Right lobe of liver (tissue), 6 donors: ENCODE results near the gene WAC. TPM values are rescaled to one million over a fixed set of nuclear protein-coding genes. Genes with fewer than 3 reads are reported as not detected.
"Not testable (repeated sequence)": the region's sequence is repeated elsewhere in the genome, so short reads cannot be mapped to it uniquely, and the experiment has no call there.

Experiments
- ATAC-seq, 4 donors: fragments of 200-7000 bp; cut with Tn5 transposase; one replicate each; pipeline ENCODE4 v1.9.1; 2020; ENCODE audit warnings: mild to moderate bottlenecking in 4 of 4, moderate library complexity in 4 of 4
- DNase-seq, 3 donors: peaks; one replicate each; pipeline ENCODE4 v3.0.0-alpha.2; 2020
- H3K27ac ChIP-seq, 3 donors: fragments of 200-600 bp; one replicate each; pipeline ENCODE4 v1.8.0; 2022
- H3K27me3 ChIP-seq, 2 donors: fragments of 200-600 bp; one replicate each; pipeline ENCODE4 v1.8.0; 2022
- H3K36me3 ChIP-seq, 4 donors: fragments of 200-600 bp; sonication (generic) in 1 of 4; one replicate each; pipeline versions ENCODE4 v1.5.1 to v1.8.0; 2017 to 2022; ENCODE audit warnings: control low read depth in 1 of 4
- H3K4me1 ChIP-seq, 4 donors: fragments of 200-600 bp; sonication (generic) in 1 of 4; one replicate each; pipeline versions ENCODE4 v1.5.1 to v1.8.0; 2017 to 2022; ENCODE audit warnings: control low read depth in 1 of 4
- H3K4me3 ChIP-seq, 3 donors: fragments of 200-600 bp; one replicate each; pipeline ENCODE4 v1.8.0; 2022
- H3K9me3 ChIP-seq, 4 donors: fragments of 200-600 bp; sonication (generic) in 1 of 4; one replicate each; pipeline versions ENCODE4 v1.5.1 to v1.8.0; 2017 to 2022; ENCODE audit warnings: control low read depth in 1 of 4
- POLR2A ChIP-seq: fragments of 450-650 bp; IDR thresholded peaks from one replicate; pipeline ENCODE4 v1.6.1; 2017; ENCODE audit warnings: antibody characterized with exemption, mild to moderate bottlenecking
- WGBS: methylation state at CpG from one replicate; pipeline ENCODE4 v1.1.6; 2018; ENCODE audit warnings: low coverage, low lambda C conversion rate; ENCODE audit not compliant: insufficient coverage; ENCODE audit errors: missing lambda C conversion rate; 5-methylcytosine and 5-hydroxymethylcytosine counted together
- intact Hi-C, 2 donors: fragments of 100-400 bp; cut with DNase I; formaldehyde crosslinking; loops; one replicate each; pipeline versions ENCODE4 v1.11.2 to v1.14.1; 2022
- total RNA-seq, 6 experiments: library from RNA; depleted of rRNA in 2 of 6; stranded (reverse); fragments of >200 nt in 2 of 6; fragmentation: NEBNext Ultra II Directional in 3 of 6; extraction: Animal tissue kit (Norgen Biotek cat#: 25700) in 3 of 6; gene quantifications; one replicate each; pipeline versions ENCODE4 v1.1.0 to v1.2.4, GENCODE V29; 2016 to 2023
- TF ChIP-seq, protein P1 (sequence below), 4 donors: fragments of 200-600 bp in 3 of 4; fragments of 450-650 bp in 1 of 4; IDR thresholded peaks; one replicate each; pipeline versions ENCODE4 v1.5.1 to v1.8.0; 2016 to 2022; ENCODE audit warnings: antibody characterized with exemption in 4 of 4, mild to moderate bottlenecking in 2 of 4
- donor health status: DM: no; HTN: yes; CAD: no.
- donor health status: DM: no; HTN: no; CAD: no.
- donor health status: DM: no; HTN: no; CAD: no.
- donor health status: DM: no; HTN: yes; CAD: no.
- donor health status: DM: no; HTN: yes; CAD: no.

WAC gene
- total RNA-seq, 6 experiments from 2014 or later: 34.3 to 52.4 (median 48.9) TPM

DNA sequence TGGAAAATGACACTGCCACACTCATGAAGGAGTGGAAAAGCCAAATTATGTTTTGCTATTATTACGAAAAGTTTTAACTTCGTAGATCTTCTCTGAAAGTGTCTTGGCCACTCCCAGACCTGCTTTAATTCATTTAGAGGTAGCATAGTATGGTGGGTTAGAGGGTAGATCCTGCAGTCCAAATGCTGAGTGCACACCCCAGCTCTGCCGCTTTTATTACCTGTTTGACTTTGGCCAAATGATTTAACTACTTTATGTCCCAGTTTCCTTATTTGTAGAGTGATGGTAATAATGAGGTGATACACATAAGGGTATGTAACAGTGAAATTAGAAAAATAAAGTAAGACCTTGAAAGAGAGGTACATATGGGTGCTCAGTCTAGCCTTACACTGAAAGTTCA is 23.6 kb upstream of the WAC start:
- no peaks in the 10 kb centered on the region for H3K36me3 ChIP-seq
- 86% methylated on average over 3 of the region's 3 CpGs for WGBS
- H3K4me1 ChIP-seq: no peaks in the 10 kb centered on the region
- no peak overlapping the region for H3K27ac ChIP-seq
- intact Hi-C loops: no loop called here
- DNase-seq (no peak), ATAC-seq (no peak)
- TF ChIP-seq, protein P1, sequence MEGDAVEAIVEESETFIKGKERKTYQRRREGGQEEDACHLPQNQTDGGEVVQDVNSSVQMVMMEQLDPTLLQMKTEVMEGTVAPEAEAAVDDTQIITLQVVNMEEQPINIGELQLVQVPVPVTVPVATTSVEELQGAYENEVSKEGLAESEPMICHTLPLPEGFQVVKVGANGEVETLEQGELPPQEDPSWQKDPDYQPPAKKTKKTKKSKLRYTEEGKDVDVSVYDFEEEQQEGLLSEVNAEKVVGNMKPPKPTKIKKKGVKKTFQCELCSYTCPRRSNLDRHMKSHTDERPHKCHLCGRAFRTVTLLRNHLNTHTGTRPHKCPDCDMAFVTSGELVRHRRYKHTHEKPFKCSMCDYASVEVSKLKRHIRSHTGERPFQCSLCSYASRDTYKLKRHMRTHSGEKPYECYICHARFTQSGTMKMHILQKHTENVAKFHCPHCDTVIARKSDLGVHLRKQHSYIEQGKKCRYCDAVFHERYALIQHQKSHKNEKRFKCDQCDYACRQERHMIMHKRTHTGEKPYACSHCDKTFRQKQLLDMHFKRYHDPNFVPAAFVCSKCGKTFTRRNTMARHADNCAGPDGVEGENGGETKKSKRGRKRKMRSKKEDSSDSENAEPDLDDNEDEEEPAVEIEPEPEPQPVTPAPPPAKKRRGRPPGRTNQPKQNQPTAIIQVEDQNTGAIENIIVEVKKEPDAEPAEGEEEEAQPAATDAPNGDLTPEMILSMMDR (IDR thresholded peaks at IDR 0.05): no peak
- no peak for TF ChIP-seq POLR2A
- H3K27me3 ChIP-seq: no peaks in the 10 kb centered on the region
- H3K4me3 ChIP-seq: no peak overlapping the region
- no peaks in the 10 kb centered on the region for H3K9me3 ChIP-seq

DNA sequence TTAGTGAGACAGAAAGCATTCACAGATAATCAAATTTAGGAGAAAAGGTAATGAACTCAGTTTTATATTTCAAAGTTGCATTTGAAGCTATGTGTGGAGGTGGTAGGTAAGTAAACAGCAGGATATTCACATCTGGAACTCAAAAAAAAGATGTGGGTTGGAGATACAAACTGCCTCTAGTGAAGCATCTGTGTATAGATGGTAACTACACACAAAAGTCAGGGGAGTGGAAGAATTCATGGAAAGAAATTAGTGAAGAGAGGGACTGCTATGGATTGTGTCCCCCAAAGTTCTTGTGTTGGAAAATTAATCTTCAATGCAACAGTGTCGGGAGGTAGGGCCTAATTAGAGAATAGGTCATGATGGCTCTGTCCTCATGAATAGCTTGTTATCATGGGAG is 18.3 kb upstream of the WAC start:
- H3K27ac ChIP-seq: no peak overlapping the region
- DNase-seq (no peak), ATAC-seq (no peak)
- H3K36me3 ChIP-seq: no peaks in the 10 kb centered on the region
- WGBS: 70% methylated on average over 1 of the region's 1 CpG
- no peaks in the 10 kb centered on the region for H3K27me3 ChIP-seq
- TF ChIP-seq, protein P1 (IDR thresholded peaks at IDR 0.05): no peak
- TF ChIP-seq POLR2A: no peak
- intact Hi-C loops: no loop called here
- H3K4me1 ChIP-seq: no peaks in the 10 kb centered on the region
- H3K9me3 ChIP-seq: no peaks in the 10 kb centered on the region
- H3K4me3 ChIP-seq: no peak overlapping the region

DNA sequence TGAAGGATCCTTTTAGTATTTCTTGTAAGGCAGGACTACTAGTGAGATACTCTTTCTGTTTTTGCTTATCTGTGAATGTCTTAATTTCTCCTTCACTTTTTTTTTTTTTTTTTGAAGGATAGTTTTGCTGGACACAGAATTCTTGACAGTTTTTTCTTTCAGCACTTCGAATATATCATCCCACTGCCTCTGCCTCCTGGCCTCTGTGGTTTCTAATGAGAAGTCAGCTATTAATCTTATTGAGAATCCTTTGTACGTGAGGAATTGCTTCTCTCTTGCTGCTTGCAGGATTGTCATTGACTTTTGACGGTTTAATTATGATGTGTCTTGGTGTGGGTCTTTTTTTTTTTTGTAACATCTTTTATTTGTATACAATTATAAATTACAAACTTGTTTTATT is 12.6 kb upstream of the WAC start:
- ATAC-seq (no peak), DNase-seq (no peak)
- 93% methylated on average over 3 of the region's 3 CpGs for WGBS
- no peak for TF ChIP-seq POLR2A
- TF ChIP-seq, protein P1 (IDR thresholded peaks at IDR 0.05): no peak
- Histone ChIP-seq H3K9me3 (peaks cover 0 to 6% (median 2%) of the 10 kb centered on the region in 4 donors), H3K4me1 (no peaks in the 10 kb centered on the region), H3K36me3 (peaks cover 0 to 8% (median 3%) of the 10 kb centered on the region in 4 donors), H3K27me3 (no peaks in the 10 kb centered on the region), H3K4me3 (no peak overlapping the region), H3K27ac (no peak overlapping the region)
- intact Hi-C loops: no loop called here

DNA sequence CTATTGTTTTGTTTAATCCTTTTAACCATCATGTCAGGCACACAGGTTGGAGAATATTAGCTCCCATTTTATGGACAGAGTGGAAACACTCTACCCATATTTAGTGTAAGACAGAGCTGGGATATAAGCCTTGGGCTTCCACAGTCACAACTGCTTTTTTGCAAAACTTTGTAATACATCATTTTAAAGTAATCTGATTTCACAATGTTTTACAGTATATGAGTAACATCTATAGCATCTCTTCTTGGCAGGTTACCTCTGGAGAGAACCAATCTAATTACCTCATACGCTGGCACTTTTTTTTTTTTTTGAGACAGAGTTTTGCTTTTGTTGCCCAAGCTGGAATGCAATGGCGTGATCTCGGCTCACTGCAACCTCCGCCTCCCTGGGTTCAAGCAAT is 12.1 kb upstream of the WAC start:
- H3K27me3 ChIP-seq, intact Hi-C loops: not testable (repeated sequence)

DNA sequence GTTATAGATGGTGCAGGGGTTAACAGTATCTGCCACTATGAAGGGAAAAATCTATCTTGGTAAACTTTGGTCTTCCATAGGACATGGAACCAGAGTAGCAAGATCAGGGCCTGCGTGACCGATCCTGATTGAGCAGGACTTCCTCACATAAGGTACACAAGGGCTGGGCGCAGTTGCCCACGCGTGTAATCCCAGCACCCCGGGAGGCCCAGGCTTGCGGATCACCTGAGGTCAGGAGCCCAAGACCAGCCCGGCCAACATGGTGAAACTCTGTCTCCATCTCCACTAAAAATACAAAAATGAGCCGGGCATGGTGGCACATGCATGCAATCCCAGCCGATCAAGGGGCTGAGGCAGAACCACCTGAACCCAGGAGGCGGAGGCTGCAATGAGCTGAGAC is 11.0 kb upstream of the WAC start:
- WGBS: 90% methylated on average over 2 of the region's 11 CpGs
- H3K27me3 ChIP-seq, H3K36me3 ChIP-seq, H3K9me3 ChIP-seq, H3K4me3 ChIP-seq, H3K27ac ChIP-seq, H3K4me1 ChIP-seq, DNase-seq, intact Hi-C loops: not testable (repeated sequence)
- ATAC-seq: peak in 1 of 4 donors; percentile 13

More for the DNA sequence above, 12.1 kb upstream of the WAC start:
- not testable (repeated sequence) for H3K27ac ChIP-seq, H3K4me1 ChIP-seq, H3K4me3 ChIP-seq, H3K36me3 ChIP-seq, ATAC-seq, H3K9me3 ChIP-seq, DNase-seq
- WGBS: 96% methylated on average over 4 of the region's 4 CpGs

DNA sequence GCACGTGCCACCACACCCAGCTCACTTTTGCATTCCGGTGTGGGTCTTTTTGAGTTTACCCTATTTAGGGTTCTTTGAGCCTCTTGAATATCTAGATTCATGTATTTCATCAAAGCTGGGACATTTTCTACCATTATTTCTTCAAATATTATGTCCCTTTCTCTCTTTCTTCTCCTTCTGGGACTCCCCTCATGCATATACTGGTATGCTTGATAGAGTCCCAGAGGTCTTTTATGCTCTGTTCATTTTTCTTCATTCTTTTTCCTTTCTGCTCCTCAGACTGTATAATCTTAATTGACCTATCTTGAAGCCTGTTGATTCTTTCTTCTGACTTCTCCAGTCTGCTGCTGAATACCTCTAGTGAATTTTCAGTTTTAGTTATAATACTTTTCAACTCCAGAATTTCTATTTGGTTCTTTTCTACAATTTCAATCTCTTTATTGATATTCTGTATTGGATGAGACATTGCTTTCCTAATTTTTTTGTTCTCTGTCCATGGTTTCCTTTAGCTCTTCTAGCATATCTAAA is 9.1 kb upstream of the WAC start:
- WGBS: no CpG with 5 or more reads among the region's 2 CpGs
- TF ChIP-seq POLR2A: no peak
- TF ChIP-seq, protein P1 (IDR thresholded peaks at IDR 0.05): no peak
- H3K4me3 ChIP-seq: no peak overlapping the region
- no peak for ATAC-seq
- intact Hi-C loops: no loop called here
- no peak for DNase-seq
- H3K27me3 ChIP-seq: no peaks in the 10 kb centered on the region
- H3K27ac ChIP-seq: no peak overlapping the region
- H3K9me3 ChIP-seq: peaks cover 0 to 6% (median 2%) of the 10 kb centered on the region in 4 donors
- H3K4me1 ChIP-seq: no peaks in the 10 kb centered on the region
- H3K36me3 ChIP-seq: peaks cover 0 to 8% (median 3%) of the 10 kb centered on the region in 4 donors
